ENCODE measurements around the gene DNAH5.
A peak's percentile ranks its signal among the peaks of the same experiment; 100 is the strongest.

DNAH5 gene

DNA sequence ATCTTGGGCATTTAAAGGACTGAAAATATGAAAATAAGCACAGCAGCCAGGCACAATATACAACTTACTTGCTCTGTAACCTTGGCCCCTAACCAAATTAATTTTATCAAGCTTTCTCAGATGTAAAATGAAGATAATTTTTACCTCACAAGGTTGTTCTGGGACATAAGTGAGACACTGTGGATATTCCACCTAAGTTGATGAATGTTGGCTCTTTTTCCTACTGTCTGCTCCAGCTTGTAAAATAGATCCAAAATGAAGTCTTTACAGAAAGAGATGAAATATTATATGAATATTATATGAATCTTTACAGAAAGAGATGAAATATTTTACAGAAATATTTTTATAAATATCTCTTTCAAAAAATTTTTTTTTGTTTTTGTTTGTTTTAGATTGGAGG is 270.1 kb downstream of the DNAH5 start:
- DNase-seq (ENCODE audit: low read depth) = no peak
- TF ChIP-seq, protein P1, sequence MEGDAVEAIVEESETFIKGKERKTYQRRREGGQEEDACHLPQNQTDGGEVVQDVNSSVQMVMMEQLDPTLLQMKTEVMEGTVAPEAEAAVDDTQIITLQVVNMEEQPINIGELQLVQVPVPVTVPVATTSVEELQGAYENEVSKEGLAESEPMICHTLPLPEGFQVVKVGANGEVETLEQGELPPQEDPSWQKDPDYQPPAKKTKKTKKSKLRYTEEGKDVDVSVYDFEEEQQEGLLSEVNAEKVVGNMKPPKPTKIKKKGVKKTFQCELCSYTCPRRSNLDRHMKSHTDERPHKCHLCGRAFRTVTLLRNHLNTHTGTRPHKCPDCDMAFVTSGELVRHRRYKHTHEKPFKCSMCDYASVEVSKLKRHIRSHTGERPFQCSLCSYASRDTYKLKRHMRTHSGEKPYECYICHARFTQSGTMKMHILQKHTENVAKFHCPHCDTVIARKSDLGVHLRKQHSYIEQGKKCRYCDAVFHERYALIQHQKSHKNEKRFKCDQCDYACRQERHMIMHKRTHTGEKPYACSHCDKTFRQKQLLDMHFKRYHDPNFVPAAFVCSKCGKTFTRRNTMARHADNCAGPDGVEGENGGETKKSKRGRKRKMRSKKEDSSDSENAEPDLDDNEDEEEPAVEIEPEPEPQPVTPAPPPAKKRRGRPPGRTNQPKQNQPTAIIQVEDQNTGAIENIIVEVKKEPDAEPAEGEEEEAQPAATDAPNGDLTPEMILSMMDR (IDR thresholded peaks at IDR 0.05; ENCODE audit: low read depth, low read length) = no peak
- TF ChIP-seq MYC (IDR thresholded peaks at IDR 0.05; ENCODE audit: low read depth, low read length) (no peak), POLR2A (IDR thresholded peaks at IDR 0.05; ENCODE audit: extremely low read depth, insufficient read length) (no peak)
- TF ChIP-seq, protein P2, sequence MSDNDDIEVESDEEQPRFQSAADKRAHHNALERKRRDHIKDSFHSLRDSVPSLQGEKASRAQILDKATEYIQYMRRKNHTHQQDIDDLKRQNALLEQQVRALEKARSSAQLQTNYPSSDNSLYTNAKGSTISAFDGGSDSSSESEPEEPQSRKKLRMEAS (IDR thresholded peaks at IDR 0.05; ENCODE audit: low read depth, low read length) = no peak
- no peak overlapping the region for H3K4me3 ChIP-seq (ENCODE audit: low read depth, low read length)

DNA sequence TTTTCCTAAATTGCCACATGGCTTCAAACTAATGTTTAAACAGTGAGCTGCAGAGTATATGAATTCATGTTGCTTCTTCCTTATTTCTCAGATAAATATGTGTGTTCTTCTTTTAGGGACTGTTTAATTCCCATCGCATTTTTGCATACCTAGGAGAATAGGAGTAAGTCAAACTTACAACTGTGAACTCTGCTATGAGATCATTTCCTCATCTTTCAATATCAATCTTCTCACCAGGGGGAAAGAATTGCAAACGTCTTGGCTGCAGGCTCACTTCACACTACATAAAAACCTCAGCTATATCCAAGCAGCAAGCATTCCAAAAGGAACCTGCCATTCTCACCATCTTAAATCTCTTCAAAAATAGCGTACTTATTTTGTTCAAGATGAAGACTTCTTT is 271.0 kb downstream of the DNAH5 start:
- TF ChIP-seq, protein P2 (IDR thresholded peaks at IDR 0.05; ENCODE audit: low read depth, low read length) = no peak
- no peak for TF ChIP-seq POLR2A (IDR thresholded peaks at IDR 0.05; ENCODE audit: extremely low read depth, insufficient read length)
- TF ChIP-seq, protein P1 (IDR thresholded peaks at IDR 0.05; ENCODE audit: low read depth, low read length) = no peak
- no peak for TF ChIP-seq MYC (IDR thresholded peaks at IDR 0.05; ENCODE audit: low read depth, low read length)
- no peak overlapping the region for H3K4me3 ChIP-seq (ENCODE audit: low read depth, low read length)
- no peak for DNase-seq (ENCODE audit: low read depth)

DNA sequence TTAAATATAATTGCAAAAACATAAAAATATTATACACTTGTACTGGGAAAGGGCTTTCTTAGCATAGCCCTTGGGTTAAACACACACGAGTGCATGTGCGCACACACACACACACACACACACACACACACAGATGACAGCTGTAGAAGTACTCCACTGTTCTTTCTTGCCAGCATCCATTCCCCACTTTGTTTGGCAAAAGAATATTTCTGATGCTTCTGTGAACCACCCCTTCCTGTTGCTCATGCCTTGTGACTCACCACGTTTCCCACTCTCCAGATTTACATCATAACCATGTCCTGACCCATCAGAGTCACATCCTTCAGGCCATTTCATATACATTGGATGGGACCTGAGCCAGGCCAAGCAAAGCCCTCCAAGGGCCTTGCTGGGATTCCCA is 280.1 kb downstream of the DNAH5 start:
- no peak overlapping the region for H3K4me3 ChIP-seq (ENCODE audit: low read depth, low read length)
- DNase-seq (ENCODE audit: low read depth) = peak; percentile 3
- TF ChIP-seq, protein P1 (IDR thresholded peaks at IDR 0.05; ENCODE audit: low read depth, low read length) = no peak
- no peak for TF ChIP-seq MYC (IDR thresholded peaks at IDR 0.05; ENCODE audit: low read depth, low read length)
- TF ChIP-seq, protein P2 (IDR thresholded peaks at IDR 0.05; ENCODE audit: low read depth, low read length) = no peak
- TF ChIP-seq POLR2A (IDR thresholded peaks at IDR 0.05; ENCODE audit: extremely low read depth, insufficient read length) = no peak

DNA sequence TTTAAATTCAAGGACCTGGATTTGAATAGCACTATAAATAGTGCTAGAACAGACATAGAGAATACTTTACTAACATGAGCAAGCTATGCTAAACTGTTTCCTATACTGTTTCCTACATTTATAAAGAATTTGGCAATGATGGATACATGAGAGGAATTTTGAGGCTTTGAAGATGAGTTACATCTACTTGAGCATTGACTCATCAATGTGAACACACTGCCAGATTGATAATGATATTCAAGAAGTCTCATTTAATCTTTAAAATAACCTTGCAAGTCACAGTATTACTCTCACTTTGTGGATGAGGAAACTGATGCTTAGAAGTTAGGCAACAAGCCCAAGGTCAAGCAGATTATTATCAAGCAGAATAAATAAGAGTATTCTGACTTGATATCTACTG is 281.9 kb downstream of the DNAH5 start:
- TF ChIP-seq, protein P2 (IDR thresholded peaks at IDR 0.05; ENCODE audit: low read depth, low read length) = no peak
- no peak for DNase-seq (ENCODE audit: low read depth)

DNA sequence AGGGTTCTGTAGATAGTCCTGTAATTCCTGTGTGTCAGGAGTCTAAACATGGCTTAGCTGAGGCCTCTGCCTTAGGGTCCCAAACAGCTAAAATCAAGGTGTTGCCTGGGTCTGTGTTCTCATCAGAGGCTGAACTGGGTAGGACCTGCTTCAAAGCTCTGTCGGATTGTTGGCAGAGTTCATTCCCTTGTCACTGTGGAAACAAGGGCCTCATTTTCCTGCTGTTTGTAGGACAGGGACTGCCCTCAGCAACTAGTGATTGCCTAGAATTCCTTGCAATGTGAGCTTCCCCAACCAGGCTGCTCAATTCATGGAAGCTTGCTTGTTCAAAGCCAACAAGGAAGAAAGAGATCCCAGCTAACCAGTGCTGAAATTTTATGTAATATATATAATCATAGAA is 283.2 kb downstream of the DNAH5 start:
- no peak overlapping the region for H3K4me3 ChIP-seq (ENCODE audit: low read depth, low read length)
- DNase-seq (ENCODE audit: low read depth) = no peak
- TF ChIP-seq POLR2A (IDR thresholded peaks at IDR 0.05; ENCODE audit: extremely low read depth, insufficient read length) (no peak), MYC (IDR thresholded peaks at IDR 0.05; ENCODE audit: low read depth, low read length) (no peak)
- TF ChIP-seq, protein P1 (IDR thresholded peaks at IDR 0.05; ENCODE audit: low read depth, low read length) = no peak
- TF ChIP-seq, protein P2 (IDR thresholded peaks at IDR 0.05; ENCODE audit: low read depth, low read length) = no peak

More for the DNA sequence above, 281.9 kb downstream of the DNAH5 start:
- no peak overlapping the region for H3K4me3 ChIP-seq (ENCODE audit: low read depth, low read length)

DNA sequence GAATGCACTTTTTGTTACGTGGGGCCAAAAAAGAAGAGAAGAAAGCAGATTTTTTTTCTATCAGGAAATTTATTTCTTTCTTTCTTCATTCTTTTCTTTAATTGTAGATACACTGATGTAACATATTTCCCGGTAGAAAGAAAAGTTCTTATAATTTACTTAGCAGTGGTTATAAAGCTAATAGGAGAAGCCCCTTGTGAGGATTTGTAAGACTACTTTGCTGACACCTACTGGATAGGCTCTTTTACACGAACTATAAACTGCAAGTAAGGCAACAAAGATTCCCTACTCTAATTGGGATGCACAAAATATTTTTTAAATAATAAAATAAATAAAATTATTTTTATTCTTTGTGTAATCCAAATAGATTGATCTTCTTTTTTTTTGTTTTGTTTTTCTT is 284.4 kb downstream of the DNAH5 start:
- TF ChIP-seq MYC (IDR thresholded peaks at IDR 0.05; ENCODE audit: low read depth, low read length) (no peak), POLR2A (IDR thresholded peaks at IDR 0.05; ENCODE audit: extremely low read depth, insufficient read length) (no peak)
- TF ChIP-seq, protein P1 (IDR thresholded peaks at IDR 0.05; ENCODE audit: low read depth, low read length) = no peak
- TF ChIP-seq, protein P2 (IDR thresholded peaks at IDR 0.05; ENCODE audit: low read depth, low read length) = no peak
- DNase-seq (ENCODE audit: low read depth) = peak; percentile 12
- no peak overlapping the region for H3K4me3 ChIP-seq (ENCODE audit: low read depth, low read length)

Measured in NB4 (cell line).